HUES6 (cell line): Measurements from ENCODE around the gene BMP6.
"Not testable (repeated sequence)": the region's sequence is repeated elsewhere in the genome, so short reads cannot be mapped to it uniquely, and the experiment has no call there.

ENCODE experiments used
- H3K27ac ChIP-seq: 2 replicates; pipeline ENCODE4 v1.7.0; 2013; ENCODE audit warnings: low read depth, mild to moderate bottlenecking, low read length, inconsistent platforms
- H3K27me3 ChIP-seq: 2 replicates; pipeline ENCODE4 v1.6.1; 2013; ENCODE audit warnings: low read length; ENCODE audit not compliant: control insufficient read depth, insufficient read depth
- H3K36me3 ChIP-seq: 2 replicates; pipeline ENCODE4 v1.6.1; 2013; ENCODE audit warnings: low read length; ENCODE audit not compliant: control insufficient read depth, insufficient read depth
- H3K4me1 ChIP-seq: 2 replicates; pipeline ENCODE4 v1.6.1; 2013; ENCODE audit warnings: low read length; ENCODE audit not compliant: control insufficient read depth, insufficient read depth
- H3K4me3 ChIP-seq: 2 replicates; pipeline ENCODE4 v1.5.1; 2013; ENCODE audit warnings: low read depth, low read length
- H3K9ac ChIP-seq: one replicate; pipeline ENCODE4 v1.6.1; 2013; ENCODE audit warnings: mild to moderate bottlenecking, low read length
- H3K9me3 ChIP-seq: 2 replicates; pipeline ENCODE4 v1.6.1; 2013; ENCODE audit warnings: low read depth, low read length; ENCODE audit not compliant: control insufficient read depth, insufficient read depth

The BMP6 gene

DNA sequence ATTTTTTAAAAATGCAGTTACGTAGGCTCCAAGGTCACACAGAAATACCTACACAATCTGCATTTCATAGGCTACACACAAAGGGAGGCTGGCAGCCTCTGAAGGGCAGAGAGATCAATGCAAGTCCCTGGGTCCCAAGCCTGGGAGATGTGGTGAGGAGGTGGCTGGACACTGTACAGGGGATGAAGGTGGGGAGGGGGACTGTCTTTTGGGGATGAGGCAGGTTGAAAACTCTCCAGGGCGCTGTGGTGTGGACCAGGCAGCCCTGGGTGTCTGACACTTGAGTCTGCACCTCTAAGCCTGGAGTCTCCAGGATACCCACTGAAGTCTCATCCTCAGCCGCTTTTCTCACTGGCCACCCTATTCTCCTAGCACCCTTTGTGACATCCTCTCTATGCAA, 160.2 kb downstream of the BMP6 start:
- Histone ChIP-seq H3K36me3 (peaks cover 98% of the 10 kb centered on the region), H3K9me3 (no peaks in the 10 kb centered on the region), H3K4me3 (no peak overlapping the region), H3K9ac (no peak overlapping the region), H3K27me3 (no peaks in the 10 kb centered on the region), H3K4me1 (no peaks in the 10 kb centered on the region), H3K27ac (no peak overlapping the region)

DNA sequence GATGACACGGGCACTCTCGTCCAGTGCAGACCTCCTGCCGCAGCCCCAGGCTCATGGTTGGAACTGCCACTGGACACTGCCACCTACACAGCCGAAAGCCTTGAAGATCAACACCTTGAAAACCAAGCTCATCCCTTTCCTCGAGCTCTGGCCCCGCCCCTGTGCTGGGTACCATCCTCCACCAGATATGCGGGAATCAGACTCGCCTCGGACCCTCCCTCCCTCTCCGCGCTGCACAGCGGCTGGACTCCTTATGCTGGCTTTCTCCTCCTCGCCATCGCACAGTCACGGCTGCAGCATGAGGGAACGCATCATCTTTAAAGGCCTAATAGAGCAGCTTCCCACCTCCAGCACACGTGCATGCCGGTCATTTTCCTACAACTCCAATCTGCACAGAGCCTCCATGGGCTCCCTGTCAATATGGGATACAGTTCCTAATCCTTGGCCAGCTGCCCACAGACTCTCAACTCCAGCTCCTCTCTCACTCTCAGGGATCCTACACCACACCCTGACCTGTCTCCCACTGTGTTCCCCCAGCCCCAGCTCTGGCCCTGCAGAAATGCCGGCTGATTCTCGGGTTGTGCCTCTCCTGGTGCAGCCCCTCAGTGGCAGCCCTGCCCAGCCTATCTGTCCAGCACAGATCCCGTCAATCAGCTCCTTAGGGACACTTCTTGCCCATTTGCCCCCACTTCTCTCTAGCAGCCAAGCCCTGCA, 161.5 kb downstream of the BMP6 start:
- no peak overlapping the region for H3K4me3 ChIP-seq
- H3K9ac ChIP-seq: no peak overlapping the region
- H3K27me3 ChIP-seq: no peaks in the 10 kb centered on the region
- H3K27ac ChIP-seq: no peak overlapping the region
- H3K4me1 ChIP-seq: no peaks in the 10 kb centered on the region
- H3K9me3 ChIP-seq: no peaks in the 10 kb centered on the region
- H3K36me3 ChIP-seq: peaks cover 100% of the 10 kb centered on the region

DNA sequence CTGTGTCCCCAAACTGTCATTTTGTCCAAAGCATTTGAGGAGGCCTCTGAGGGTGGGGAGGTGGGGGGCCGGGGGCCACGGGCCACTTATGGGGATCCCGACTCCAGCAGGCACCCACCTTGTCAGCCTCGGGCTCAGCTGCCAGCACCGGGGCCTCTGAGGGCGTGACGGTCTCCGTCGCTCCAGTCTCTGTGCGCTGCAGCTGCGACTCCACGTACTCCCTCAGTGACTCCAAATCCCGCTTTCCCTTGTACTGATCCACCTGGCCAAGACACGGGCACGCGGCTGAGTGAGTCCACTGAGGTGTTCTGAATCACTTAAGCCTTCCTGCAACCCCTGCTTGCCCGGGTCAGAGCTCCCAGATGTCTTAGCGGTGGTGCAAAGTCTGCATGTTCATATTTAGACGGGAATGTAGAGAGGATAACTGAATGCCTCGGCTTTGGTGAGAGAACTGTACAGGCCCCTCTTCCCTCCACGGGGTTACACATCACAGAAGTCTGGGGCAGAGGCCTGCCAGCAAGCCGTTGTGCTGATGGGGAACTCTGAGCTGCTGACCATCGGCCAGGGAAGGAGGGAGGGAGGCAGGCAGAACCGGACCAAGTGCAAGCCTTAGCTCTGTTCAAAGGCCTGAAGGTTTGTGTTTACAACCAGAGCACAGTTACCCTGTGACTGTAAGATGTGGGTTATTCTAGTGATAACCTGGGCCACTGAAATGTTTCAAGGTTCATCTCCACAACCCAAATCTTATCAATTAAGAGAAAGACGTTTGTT, 162.9 kb downstream of the BMP6 start:
- no peaks in the 10 kb centered on the region for H3K4me1 ChIP-seq
- no peaks in the 10 kb centered on the region for H3K27me3 ChIP-seq
- no peak overlapping the region for H3K27ac ChIP-seq
- H3K9me3 ChIP-seq: no peaks in the 10 kb centered on the region
- H3K4me3 ChIP-seq: no peak overlapping the region
- H3K9ac ChIP-seq: no peak overlapping the region
- peaks cover 100% of the 10 kb centered on the region for H3K36me3 ChIP-seq

DNA sequence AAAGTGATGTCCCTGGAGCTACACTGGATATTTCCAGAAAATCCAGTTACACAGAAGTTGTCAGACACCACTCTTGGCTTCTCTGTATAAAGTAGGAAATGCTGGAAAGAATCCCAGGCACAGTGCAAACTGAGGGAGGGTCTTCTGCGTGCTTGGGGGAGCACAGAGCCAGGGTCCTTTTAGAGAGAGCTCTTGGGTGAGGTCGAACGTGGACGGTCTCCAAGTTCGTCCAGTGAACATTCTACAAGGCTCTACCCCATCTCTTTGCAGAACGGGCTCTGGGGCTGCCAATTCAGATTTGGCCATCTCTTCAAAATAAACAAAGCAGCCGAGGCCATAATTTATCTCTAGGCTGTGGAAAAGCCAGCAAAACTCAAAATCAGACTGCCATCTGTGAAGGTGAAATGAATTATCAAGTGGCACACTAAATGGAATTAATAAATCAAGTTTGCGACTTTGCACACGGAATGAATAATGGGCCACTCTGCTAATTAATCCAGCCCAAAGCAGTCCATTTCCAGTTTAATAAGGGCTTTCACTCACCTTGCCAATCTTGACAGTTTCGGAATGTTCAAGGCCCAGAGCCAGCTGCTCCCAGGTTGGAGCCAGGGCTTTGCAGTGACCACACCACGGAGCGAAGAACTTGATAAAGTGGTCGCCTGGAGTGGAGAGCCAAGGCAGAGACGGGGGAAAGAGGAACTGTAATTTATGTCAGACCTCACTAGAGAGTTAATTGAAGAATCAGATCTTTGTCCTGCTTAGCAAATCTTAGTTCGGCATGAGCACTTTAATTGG, 165.4 kb downstream of the BMP6 start:
- H3K4me3 ChIP-seq: no peak overlapping the region
- no peaks in the 10 kb centered on the region for H3K9me3 ChIP-seq
- H3K9ac ChIP-seq: no peak overlapping the region
- no peaks in the 10 kb centered on the region for H3K4me1 ChIP-seq
- peaks cover 100% of the 10 kb centered on the region for H3K36me3 ChIP-seq
- H3K27me3 ChIP-seq: no peaks in the 10 kb centered on the region
- no peak overlapping the region for H3K27ac ChIP-seq

DNA sequence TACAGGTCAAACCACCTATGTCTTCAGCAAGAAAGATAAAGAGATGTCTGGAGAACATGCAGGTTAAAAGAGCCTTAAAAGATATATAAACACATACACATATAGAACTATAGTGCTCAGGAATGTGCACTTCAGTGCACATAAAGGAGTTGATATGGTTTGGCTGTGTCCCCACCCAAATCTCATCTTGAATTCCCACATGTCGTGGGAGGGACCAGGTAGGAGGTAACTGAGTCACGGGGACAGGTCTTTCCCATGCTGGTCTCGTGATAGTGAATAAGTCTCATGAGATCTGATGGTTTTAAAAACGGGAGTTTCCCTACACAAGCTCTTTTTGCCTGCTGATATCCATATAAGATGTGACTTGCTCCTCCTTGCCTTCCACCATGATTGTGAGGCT, 166.5 kb downstream of the BMP6 start:
- H3K9me3 ChIP-seq, H3K27ac ChIP-seq, H3K4me3 ChIP-seq, H3K9ac ChIP-seq, H3K27me3 ChIP-seq, H3K4me1 ChIP-seq: not testable (repeated sequence)
- H3K36me3 ChIP-seq: peaks cover 100% of the 10 kb centered on the region

DNA sequence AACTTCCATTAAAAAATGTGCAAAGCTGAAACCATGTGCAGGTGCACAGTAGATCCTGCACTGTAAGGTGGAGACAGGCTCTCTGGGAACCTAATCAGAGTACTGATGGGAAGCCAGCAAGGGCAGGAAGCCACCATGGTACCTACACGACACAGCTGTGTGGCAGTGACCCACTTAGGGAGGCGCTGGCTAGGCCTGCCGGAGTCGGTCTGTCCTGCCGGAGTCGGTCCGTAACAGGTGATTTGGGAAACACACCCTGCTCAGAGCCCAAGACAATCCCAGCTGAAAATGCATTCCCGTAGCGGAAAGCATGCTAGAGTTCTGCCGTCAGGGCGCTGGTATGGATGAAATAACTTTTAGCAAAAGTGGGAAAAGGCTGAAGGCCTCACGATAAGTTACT, 167.4 kb downstream of the BMP6 start:
- Histone ChIP-seq H3K4me1 (no peaks in the 10 kb centered on the region), H3K9me3 (no peaks in the 10 kb centered on the region), H3K4me3 (no peak overlapping the region), H3K27ac (no peak overlapping the region), H3K9ac (no peak overlapping the region), H3K27me3 (no peaks in the 10 kb centered on the region), H3K36me3 (peaks cover 100% of the 10 kb centered on the region)

DNA sequence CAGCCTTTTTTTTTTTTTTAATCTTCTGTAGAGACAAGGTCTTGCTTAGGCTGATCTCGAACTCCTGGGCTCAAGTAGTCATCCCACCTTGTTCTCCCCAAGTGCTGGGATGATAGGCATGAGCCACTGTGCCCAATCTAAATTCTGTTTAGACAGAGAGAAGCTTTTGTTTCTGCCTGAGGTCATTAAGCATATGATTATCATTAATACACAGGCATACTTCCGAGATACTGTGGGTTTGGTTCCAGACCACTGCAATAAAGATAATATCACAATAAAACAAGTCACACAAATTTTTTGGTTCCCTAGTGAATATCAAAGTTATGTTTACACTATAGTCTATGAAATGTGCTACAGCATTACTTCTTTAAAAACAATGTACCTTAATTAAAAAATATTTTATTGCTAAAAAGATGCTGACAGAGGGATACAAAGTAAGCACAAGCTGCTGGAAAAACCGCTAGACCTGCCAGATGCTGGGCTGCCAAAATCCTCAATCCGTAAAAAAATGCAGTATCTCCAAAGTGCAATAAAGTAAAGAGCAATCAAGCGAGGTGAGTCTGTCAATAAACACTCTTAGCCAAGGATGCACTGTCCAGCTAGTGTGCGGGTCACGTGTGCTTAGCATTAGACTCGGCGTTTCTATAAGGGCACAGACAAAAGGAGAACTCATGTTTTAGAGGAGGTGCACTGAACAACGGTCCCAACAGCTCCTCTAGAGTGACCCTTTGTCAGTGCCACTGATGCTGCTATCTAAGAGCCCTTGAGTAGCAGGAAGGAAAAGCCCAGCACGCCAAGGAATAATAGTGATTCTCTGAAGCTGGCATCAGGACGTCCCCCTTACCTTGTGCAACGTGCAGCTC, 168.6 kb downstream of the BMP6 start:
- no peak overlapping the region for H3K27ac ChIP-seq
- H3K9me3 ChIP-seq: no peaks in the 10 kb centered on the region
- peaks cover 100% of the 10 kb centered on the region for H3K36me3 ChIP-seq

DNA sequence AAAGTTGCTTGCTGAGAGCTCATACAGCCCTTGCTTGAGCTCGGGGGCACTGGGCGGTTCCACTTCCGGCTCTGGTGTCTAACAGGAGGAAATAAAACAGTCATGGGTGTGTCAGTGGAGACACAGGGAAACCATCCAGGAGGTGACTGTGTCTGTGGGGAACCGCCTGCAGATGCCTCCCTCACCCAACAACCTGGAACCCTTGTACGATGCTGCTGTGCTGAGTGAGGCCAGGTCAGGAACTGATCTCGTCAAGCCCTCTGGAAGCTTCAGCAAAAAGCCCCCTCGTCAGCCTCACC, 169.2 kb downstream of the BMP6 start:
- no peaks in the 10 kb centered on the region for H3K4me1 ChIP-seq
- H3K9ac ChIP-seq: no peak overlapping the region
- peaks cover 100% of the 10 kb centered on the region for H3K36me3 ChIP-seq
- no peak overlapping the region for H3K27ac ChIP-seq
- no peak overlapping the region for H3K4me3 ChIP-seq
- no peaks in the 10 kb centered on the region for H3K27me3 ChIP-seq
- H3K9me3 ChIP-seq: no peaks in the 10 kb centered on the region

More for the DNA sequence above, 168.6 kb downstream of the BMP6 start:
- H3K4me3 ChIP-seq: no peak overlapping the region
- no peaks in the 10 kb centered on the region for H3K4me1 ChIP-seq
- H3K27me3 ChIP-seq: no peaks in the 10 kb centered on the region
- H3K9ac ChIP-seq: no peak overlapping the region

DNA sequence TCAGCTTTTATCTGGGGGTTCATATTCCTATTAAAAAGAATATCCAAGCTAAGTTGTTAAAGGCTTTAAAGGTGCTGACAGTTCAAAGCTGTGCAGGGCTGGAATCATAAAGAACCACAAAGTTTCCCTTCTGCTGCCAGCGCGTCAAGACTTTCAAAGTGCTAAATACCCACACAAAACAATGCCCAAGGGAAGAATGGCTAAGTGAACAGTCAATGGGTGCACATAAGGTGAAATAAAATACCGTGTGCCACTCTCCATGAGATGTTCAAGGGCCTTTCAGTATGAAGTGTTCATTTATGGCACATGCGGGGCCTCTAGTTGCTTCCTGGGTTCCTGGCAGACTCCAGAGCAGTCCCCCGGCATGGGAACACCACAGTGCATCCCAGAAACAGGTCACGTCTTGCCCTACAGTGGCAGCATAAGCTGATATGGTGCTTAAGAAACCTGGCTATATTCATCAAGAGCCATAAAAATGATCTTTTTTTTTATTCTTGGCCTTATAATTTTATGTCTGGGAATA, 170.6 kb downstream of the BMP6 start:
- no peaks in the 10 kb centered on the region for H3K9me3 ChIP-seq
- no peak overlapping the region for H3K4me3 ChIP-seq
- H3K9ac ChIP-seq: no peak overlapping the region
- no peaks in the 10 kb centered on the region for H3K27me3 ChIP-seq
- H3K27ac ChIP-seq: no peak overlapping the region
- H3K36me3 ChIP-seq: peaks cover 100% of the 10 kb centered on the region
- H3K4me1 ChIP-seq: no peaks in the 10 kb centered on the region

DNA sequence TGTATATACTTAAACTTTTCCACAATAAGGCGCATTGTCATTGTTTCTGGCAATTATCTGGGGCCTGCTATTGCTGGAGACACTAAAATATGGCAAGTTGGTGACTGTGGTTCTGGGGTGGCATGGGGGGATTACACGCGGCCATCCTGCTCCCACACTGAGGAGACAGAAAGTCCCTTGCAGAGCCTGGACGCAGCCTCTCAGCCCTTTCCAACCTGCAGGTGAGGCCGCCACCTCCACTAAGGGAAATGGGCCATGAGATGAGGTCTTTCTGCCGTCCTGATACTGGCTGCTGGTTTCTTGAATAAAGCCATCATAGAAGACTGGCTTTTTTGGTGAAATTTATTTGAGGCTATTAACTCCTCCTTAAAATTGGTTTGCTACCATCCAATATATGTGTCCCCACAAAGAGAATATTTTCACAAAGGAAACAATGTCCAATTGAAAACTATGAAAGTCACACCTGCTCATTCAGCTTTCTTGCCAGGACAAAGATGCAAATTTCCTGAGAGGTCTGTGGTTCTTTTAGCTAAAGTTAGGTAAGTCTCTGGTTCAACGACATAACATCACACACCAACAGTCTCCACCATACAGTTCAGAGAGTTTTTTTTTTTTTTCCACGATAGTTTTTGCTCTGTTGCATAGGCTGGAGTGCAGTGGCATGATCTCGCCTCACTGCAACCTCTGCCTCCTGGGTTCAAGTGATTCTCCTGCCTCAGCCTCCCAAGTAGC, 171.7 kb downstream of the BMP6 start:
- no peaks in the 10 kb centered on the region for H3K27me3 ChIP-seq
- H3K4me1 ChIP-seq: no peaks in the 10 kb centered on the region
- H3K27ac ChIP-seq: no peak overlapping the region
- H3K4me3 ChIP-seq: no peak overlapping the region
- H3K9ac ChIP-seq: no peak overlapping the region
- no peaks in the 10 kb centered on the region for H3K9me3 ChIP-seq
- H3K36me3 ChIP-seq: peaks cover 100% of the 10 kb centered on the region
